SK-N-MC (cell line): Measurements from ENCODE around the gene C2CD2.

ENCODE experiments used
- DNase-seq: peaks from one replicate; pipeline ENCODE4 v3.0.0-alpha.2; 2011; ENCODE audit warnings: low read depth, low spot score
- H3K27ac ChIP-seq: fragments of 200-600 bp; sonication (generic); 2 replicates; pipeline ENCODE4 v1.5.1; 2016; ENCODE audit warnings: mixed run types
- H3K36me3 ChIP-seq: fragments of 200-600 bp; sonication (generic); 2 replicates; pipeline ENCODE4 v1.6.1; 2017; ENCODE audit warnings: antibody characterized with exemption, low read length, mixed read lengths; ENCODE audit not compliant: insufficient read depth
- H3K4me3 ChIP-seq: fragments of 200-600 bp; sonication (generic); 2 replicates; pipeline ENCODE4 v1.5.1; 2016
- H3K9ac ChIP-seq: fragments of 200-600 bp; sonication (generic); 2 replicates; pipeline ENCODE4 v1.8.0; 2017; ENCODE audit warnings: mixed run types, mixed read lengths; ENCODE audit not compliant: insufficient read length
- H3K9me3 ChIP-seq: fragments of 200-600 bp; sonication (generic); 2 replicates; pipeline ENCODE4 v1.6.1; 2017; ENCODE audit warnings: low read depth, mild to moderate bottlenecking, antibody characterized with exemption, low read length, moderate library complexity, mixed read lengths
- EZH2 ChIP-seq: fragments of 200-600 bp; sonication (generic); IDR thresholded peaks from one replicate; pipeline ENCODE4 v1.6.1; 2017; ENCODE audit warnings: antibody characterized with exemption
- FOXP2 ChIP-seq: optimal IDR thresholded peaks from 2 replicates; pipeline ENCODE3; 2011; ENCODE audit warnings: mild to moderate bottlenecking, moderate library complexity; ENCODE audit not compliant: insufficient read depth; ENCODE audit errors: extremely low read length, control extremely low read depth
- POLR2AphosphoS5 ChIP-seq: IDR thresholded peaks from 2 replicates; pipeline ENCODE4 v1.6.1; 2012; ENCODE audit warnings: mild to moderate bottlenecking, low read depth, low read length, borderline replicate concordance

C2CD2 gene

GRCh38 chr21:41890355-41890754 lies 63.5 kb downstream of the C2CD2 start:
- no peak overlapping the region for H3K27ac ChIP-seq
- no peak for DNase-seq
- H3K9ac ChIP-seq: no peak overlapping the region
- TF ChIP-seq POLR2AphosphoS5 (no peak), EZH2 (no peak), FOXP2 (no peak)
- no peaks in the 10 kb centered on the region for H3K36me3 ChIP-seq
- H3K9me3 ChIP-seq: no peaks in the 10 kb centered on the region
- H3K4me3 ChIP-seq: no peak overlapping the region

GRCh38 chr21:41888749-41889376 lies 65.0 kb downstream of the C2CD2 start:
- no peak overlapping the region for H3K9ac ChIP-seq
- H3K27ac ChIP-seq: no peak overlapping the region
- TF ChIP-seq FOXP2 (no peak), POLR2AphosphoS5 (no peak), EZH2 (no peak)
- no peaks in the 10 kb centered on the region for H3K9me3 ChIP-seq
- DNase-seq: no peak
- H3K36me3 ChIP-seq: no peaks in the 10 kb centered on the region
- H3K4me3 ChIP-seq: no peak overlapping the region

- DNase-seq: no peak
- TF ChIP-seq EZH2 (no peak), POLR2AphosphoS5 (no peak), FOXP2 (no peak)
These were observed 66.2 kb downstream of the C2CD2 start for GRCh38 chr21:41887667-41888066.

GRCh38 chr21:41886328-41886727 lies 67.5 kb downstream of the C2CD2 start:
- H3K36me3 ChIP-seq: no peaks in the 10 kb centered on the region
- no peak for TF ChIP-seq EZH2
- no peak for TF ChIP-seq FOXP2
- no peak for TF ChIP-seq POLR2AphosphoS5
- H3K4me3 ChIP-seq: no peak overlapping the region
- H3K27ac ChIP-seq: no peak overlapping the region
- no peaks in the 10 kb centered on the region for H3K9me3 ChIP-seq
- no peak overlapping the region for H3K9ac ChIP-seq
- DNase-seq: no peak

More at GRCh38 chr21:41887667-41888066, 66.2 kb downstream of the C2CD2 start:
- H3K9ac ChIP-seq: no peak overlapping the region
- H3K36me3 ChIP-seq: no peaks in the 10 kb centered on the region
- H3K9me3 ChIP-seq: no peaks in the 10 kb centered on the region
- H3K4me3 ChIP-seq: no peak overlapping the region
- H3K27ac ChIP-seq: no peak overlapping the region

GRCh38 chr21:41885341-41886024 lies 68.3 kb downstream of the C2CD2 start:
- Histone ChIP-seq H3K9ac (no peak overlapping the region), H3K9me3 (no peaks in the 10 kb centered on the region), H3K27ac (no peak overlapping the region), H3K4me3 (no peak overlapping the region), H3K36me3 (no peaks in the 10 kb centered on the region)
- no peak for DNase-seq
- TF ChIP-seq EZH2: no peak
- TF ChIP-seq FOXP2: no peak
- no peak for TF ChIP-seq POLR2AphosphoS5

- TF ChIP-seq POLR2AphosphoS5 (no peak), FOXP2 (no peak), EZH2 (no peak)
- Histone ChIP-seq H3K36me3 (no peaks in the 10 kb centered on the region), H3K27ac (no peak overlapping the region), H3K4me3 (no peak overlapping the region), H3K9ac (no peak overlapping the region), H3K9me3 (no peaks in the 10 kb centered on the region)
- DNase-seq: no peak
These were observed 69.3 kb downstream of the C2CD2 start for GRCh38 chr21:41884501-41885030.

GRCh38 chr21:41883582-41883981 lies 70.2 kb downstream of the C2CD2 start:
- no peak overlapping the region for H3K9ac ChIP-seq
- no peak for DNase-seq
- TF ChIP-seq FOXP2 (no peak), EZH2 (no peak), POLR2AphosphoS5 (no peak)
- H3K9me3 ChIP-seq: no peaks in the 10 kb centered on the region
- H3K4me3 ChIP-seq: no peak overlapping the region
- no peak overlapping the region for H3K27ac ChIP-seq
- H3K36me3 ChIP-seq: no peaks in the 10 kb centered on the region

GRCh38 chr21:41881051-41881450 lies 72.8 kb downstream of the C2CD2 start:
- no peak for DNase-seq
- H3K27ac ChIP-seq: no peak overlapping the region
- H3K36me3 ChIP-seq: no peaks in the 10 kb centered on the region
- no peak for TF ChIP-seq FOXP2
- no peak overlapping the region for H3K9ac ChIP-seq
- no peak overlapping the region for H3K4me3 ChIP-seq
- no peaks in the 10 kb centered on the region for H3K9me3 ChIP-seq
